A549 (cell line): ENCODE measurements around the gene RIPK4. TPM values are rescaled to one million over a fixed set of nuclear protein-coding genes. Genes with fewer than 3 reads are reported as not detected.

Experiments used
- ATAC-seq, 2 experiments: fragments of 200-7000 bp in 1 of 2; fragments of >200 bp in 1 of 2; cut with Nextera tagmentation in 1 of 2; cut with Tn5 transposase in 1 of 2; 3 replicates each; pipeline versions ENCODE4 v1.8.0 to v1.9.1; 2018 to 2020; ENCODE audit warnings: mild to moderate bottlenecking in 1 of 2, moderate library complexity in 1 of 2
- CTCF ChIA-PET: fragments of 300-600 bp; sonication (Branson Sonifier 250); formaldehyde crosslinking; extraction: SDS; loops from one replicate; lab custom pipeline; 2021; ENCODE audit warnings: antibody characterized with exemption, inconsistent platforms; lab: Yijun Ruan, JAX
- POLR2A ChIA-PET: fragments of 350-600 bp; formaldehyde crosslinking; extraction: SDS; loops from one replicate; lab custom pipeline; 2021; ENCODE audit warnings: antibody characterized with exemption, inconsistent platforms; lab: Yijun Ruan, JAX
- DNase-seq, 2 experiments: peaks; one replicate each; pipeline versions ENCODE4 v3.0.0 to v3.0.0-alpha.2; 2011 to 2016; ENCODE audit warnings: low read depth in 1 of 2, low spot score in 1 of 2
- FAIRE-seq: peaks from 2 replicates; lab custom pipeline; 2011; peaks lifted over from hg19 to GRCh38; lab: Jason Lieb, UNC
- H3K27ac ChIP-seq, 2 experiments: fragments of >200 bp; sonication (Bioruptor Twin); formaldehyde crosslinking; 3 replicates each; pipeline ENCODE4 v1.5.1; 2016 to 2017
- H3K4me1 ChIP-seq: fragments of >200 bp; sonication (Bioruptor Twin); formaldehyde crosslinking; 3 replicates; pipeline ENCODE4 v1.6.1; 2016
- H3K4me2 ChIP-seq: fragments of >200 bp; sonication (Bioruptor Twin); formaldehyde crosslinking; 3 replicates; pipeline ENCODE4 v1.6.1; 2016
- H3K4me3 ChIP-seq: fragments of >200 bp; sonication (Bioruptor Twin); formaldehyde crosslinking; 3 replicates; pipeline ENCODE4 v1.5.1; 2016
- H3K9me3 ChIP-seq: fragments of >200 bp; sonication (Bioruptor Twin); formaldehyde crosslinking; 3 replicates; pipeline ENCODE4 v1.6.1; 2016
- ATOH8 ChIP-seq: fragments of 250-450 bp; sonication (Bioruptor Pico); IDR thresholded peaks from 2 replicates; pipeline ENCODE4 v1.5.0; 2020; ENCODE audit warnings: low read depth, mild to moderate bottlenecking, moderate library complexity
- BCL3 ChIP-seq: fragments of >200 bp; sonication (Bioruptor Twin); formaldehyde crosslinking; IDR thresholded peaks from 3 replicates; pipeline ENCODE4 v1.6.1; 2016
- CBX2 ChIP-seq: fragments of 200-600 bp; sonication (generic); IDR thresholded peaks from 2 replicates; pipeline ENCODE4 v1.6.1; 2016; ENCODE audit warnings: low read depth, mild to moderate bottlenecking, borderline replicate concordance
- CHD4 ChIP-seq: fragments of 200-600 bp; sonication (generic); IDR thresholded peaks from 2 replicates; pipeline ENCODE4 v1.6.1; 2016; ENCODE audit warnings: antibody characterized with exemption, mild to moderate bottlenecking, borderline replicate concordance
- CTCF ChIP-seq: fragments of >200 bp; sonication (Bioruptor Twin); formaldehyde crosslinking; IDR thresholded peaks from 3 replicates; pipeline ENCODE4 v1.5.1; 2016
- EP300 ChIP-seq, 2 experiments: fragments of >200 bp; sonication (Bioruptor Twin); formaldehyde crosslinking; IDR thresholded peaks; 2 replicates in 1 of 2; 3 replicates in 1 of 2; pipeline ENCODE4 v1.6.1; 2016 to 2017
- FOSB ChIP-seq: fragments of 250-450 bp; sonication (Bioruptor Pico); IDR thresholded peaks from 2 replicates; pipeline ENCODE4 v1.5.0; 2020; ENCODE audit warnings: mild to moderate bottlenecking, moderate library complexity
- FOXS1 ChIP-seq: fragments of 250-450 bp; sonication (Bioruptor Pico); IDR thresholded peaks from 2 replicates; pipeline ENCODE4 v1.5.0; 2020; ENCODE audit warnings: mild to moderate bottlenecking, moderate library complexity
- HOXA7 ChIP-seq: fragments of 250-450 bp; sonication (Bioruptor Pico); IDR thresholded peaks from 2 replicates; pipeline ENCODE4 v1.5.0; 2020; ENCODE audit warnings: mild to moderate bottlenecking, moderate library complexity
- HOXB5 ChIP-seq: fragments of 250-450 bp; sonication (Bioruptor Pico); IDR thresholded peaks from 2 replicates; pipeline ENCODE4 v1.5.0; 2020; ENCODE audit warnings: mild to moderate bottlenecking, moderate library complexity
- JUN ChIP-seq, 2 experiments: fragments of >200 bp; sonication (Bioruptor Twin); formaldehyde crosslinking; IDR thresholded peaks; 2 replicates in 1 of 2; 3 replicates in 1 of 2; pipeline ENCODE4 v1.6.1; 2016 to 2017
- JUNB ChIP-seq: fragments of >200 bp; sonication (Bioruptor Twin); formaldehyde crosslinking; IDR thresholded peaks from 2 replicates; pipeline ENCODE4 v1.6.1; 2016
- KDM5A ChIP-seq: fragments of 200-600 bp; sonication (generic); IDR thresholded peaks from 2 replicates; pipeline ENCODE4 v1.6.1; 2016; ENCODE audit warnings: antibody characterized with exemption, mild to moderate bottlenecking
- MAFK ChIP-seq: fragments of 450-650 bp; IDR thresholded peaks from 2 replicates; pipeline ENCODE4 v1.6.1; 2014; ENCODE audit not compliant: partially characterized antibody
- MAX ChIP-seq: IDR thresholded peaks from 2 replicates; pipeline ENCODE4 v1.6.1; 2012
- NFE2L2 ChIP-seq: fragments of 150-350 bp; conservative IDR thresholded peaks from 2 replicates; pipeline ENCODE4 v1.6.1; 2014; ENCODE audit warnings: low read length
- NPAS2 ChIP-seq: fragments of 250-450 bp; sonication (Bioruptor Pico); IDR thresholded peaks from 2 replicates; pipeline ENCODE4 v1.8.0; 2022; ENCODE audit warnings: mild to moderate bottlenecking, moderate library complexity, borderline replicate concordance
- POLR2AphosphoS2 ChIP-seq: conservative IDR thresholded peaks from 2 replicates; pipeline ENCODE4 v1.6.1; 2012; ENCODE audit warnings: low read length, improper control_type of control experiment, inconsistent platforms
- SREBF2 ChIP-seq: fragments of 450-650 bp; IDR thresholded peaks from 2 replicates; pipeline ENCODE4 v1.6.1; 2014; ENCODE audit warnings: mild to moderate bottlenecking, moderate library complexity
- TFCP2L1 ChIP-seq: fragments of 250-450 bp; sonication (Bioruptor Pico); IDR thresholded peaks from 2 replicates; pipeline ENCODE4 v1.5.0; 2021; ENCODE audit warnings: mild to moderate bottlenecking
- ZNF302 ChIP-seq: fragments of 250-450 bp; sonication (Bioruptor Pico); IDR thresholded peaks from 2 replicates; pipeline ENCODE4 v1.9.0; 2021; ENCODE audit warnings: inconsistent platforms, mild to moderate bottlenecking, moderate library complexity
- WGBS: methylation state at CpG from one replicate; pipeline ENCODE4 v1.1.6; 2017; ENCODE audit errors: missing lambda C conversion rate; 5-methylcytosine and 5-hydroxymethylcytosine counted together
- polyA plus RNA-seq, 4 experiments: library from polyadenylated mRNA; depleted of rRNA in 3 of 4; stranded (reverse); fragments of >200 nt; fragmentation: RNase III in 1 of 4; extraction: RNeasy Plus Mini Kit Qiagen cat#74134 plus additional on column Dnase treatment in 1 of 4; gene quantifications; 2 replicates in 3 of 4; 3 replicates in 1 of 4; pipeline ENCODE4 v1.2.3, GENCODE V29; 2011 to 2017

Gene RIPK4
- polyA plus RNA-seq, 2 of the 4 experiments (the other 2 are of a cell fraction), result 3.0 to 5.7 TPM

- DNase-seq (no peak), FAIRE-seq (no peak), ATAC-seq (no peak)
- no peak overlapping the region for H3K4me3 ChIP-seq
- H3K4me2 ChIP-seq, result no peak overlapping the region
- H3K4me1 ChIP-seq, result peaks cover 18% of the 10 kb centered on the region; the same call in 2 of the 3 replicates
- WGBS, result 93% methylated on average over 16 of the region's 16 CpGs
- TF ChIP-seq CTCF (no peak), NPAS2 (CRISPR knock-in tag) (no peak), HOXA7 (no peak), JUNB (no peak), CHD4 (no peak), TFCP2L1 (CRISPR knock-in tag) (no peak)
- POLR2A ChIA-PET, result no interaction called here
- H3K27ac ChIP-seq, result peak overlapping the region in 1 of 2 experiments; percentile 43; a peak in 1 of 6 replicates
- CTCF ChIA-PET, result no interaction called here
- no peaks in the 10 kb centered on the region for H3K9me3 ChIP-seq
Measured at GRCh38 chr21:41705546-41706262, 61.1 kb downstream of the RIPK4 start.

GRCh38 chr21:41703857-41704501 is 62.9 kb downstream of the RIPK4 start:
- no peak for FAIRE-seq

GRCh38 chr21:41701749-41702148 is 65.1 kb downstream of the RIPK4 start:
- no peaks in the 10 kb centered on the region for H3K9me3 ChIP-seq
- ChIA-PET POLR2A (no interaction called here), CTCF (no interaction called here)
- FAIRE-seq (no peak), DNase-seq (no peak), ATAC-seq (no peak)
- H3K4me2 ChIP-seq, result no peak overlapping the region
- peaks cover 5% of the 10 kb centered on the region; the same call in 1 of the 3 replicates for H3K4me1 ChIP-seq
- 89% methylated on average over 10 of the region's 10 CpGs for WGBS
- peak overlapping the region in 1 of 2 experiments; percentile 37; a peak in 1 of 6 replicates for H3K27ac ChIP-seq
- no peak overlapping the region for H3K4me3 ChIP-seq
- TF ChIP-seq HOXB5 (no peak), NFE2L2 (peak; percentile 63; the same call in 1 of the 2 replicates), MAFK (peak; percentile 61)

More at GRCh38 chr21:41703857-41704501, 62.9 kb downstream of the RIPK4 start:
- TF ChIP-seq POLR2AphosphoS2 (no peak), MAX (no peak), CTCF (no peak)
- ChIA-PET POLR2A (no interaction called here), CTCF (no interaction called here)
- 84% methylated on average over 7 of the region's 18 CpGs for WGBS
- ATAC-seq (no peak), DNase-seq (no peak)
- H3K4me2 ChIP-seq, result no peak overlapping the region
- no peaks in the 10 kb centered on the region for H3K9me3 ChIP-seq
- peaks cover 18% of the 10 kb centered on the region; the same call in 2 of the 3 replicates for H3K4me1 ChIP-seq
- H3K27ac ChIP-seq, result no peak overlapping the region
- H3K4me3 ChIP-seq, result no peak overlapping the region

GRCh38 chr21:41699311-41699710 is 67.5 kb downstream of the RIPK4 start:
- FAIRE-seq, result no peak
- H3K4me1 ChIP-seq, result no peaks in the 10 kb centered on the region
- ChIA-PET CTCF (no interaction called here), POLR2A (no interaction called here)
- H3K4me2 ChIP-seq, result no peak overlapping the region
- no peak for DNase-seq
- WGBS, result 77% methylated on average over 10 of the region's 10 CpGs
- H3K4me3 ChIP-seq, result no peak overlapping the region
- no peak overlapping the region for H3K27ac ChIP-seq
- H3K9me3 ChIP-seq, result no peaks in the 10 kb centered on the region
- no peak for ATAC-seq
- TF ChIP-seq JUN (IDR thresholded peaks at IDR 0.05) (no peak), KDM5A (no peak), ATOH8 (CRISPR knock-in tag) (no peak), TFCP2L1 (CRISPR knock-in tag) (no peak), EP300 (IDR thresholded peaks at IDR 0.05) (no peak), FOXS1 (no peak), CBX2 (no peak), ZNF302 (CRISPR knock-in tag) (no peak), MAFK (no peak), BCL3 (no peak), NPAS2 (CRISPR knock-in tag) (no peak), SREBF2 (no peak), FOSB (CRISPR knock-in tag) (no peak)
